DOHH2 (cell line): ENCODE data around the gene GLDC.

ENCODE experiments used
- CTCF ChIP-seq: fragments of 200-600 bp; sonication (generic); IDR thresholded peaks from one replicate; pipeline ENCODE4 v1.5.1; 2014; ENCODE audit warnings: antibody characterized with exemption, mild to moderate bottlenecking, low read depth, low read length; ENCODE audit not compliant: poor library complexity, severe bottlenecking
- EZH2phosphoT487 ChIP-seq: fragments of 200-600 bp; sonication (generic); IDR thresholded peaks from 2 replicates; pipeline ENCODE4 v1.6.1; 2017; ENCODE audit warnings: borderline replicate concordance, mild to moderate bottlenecking, antibody characterized with exemption, low read length, moderate library complexity, mixed read lengths

GRCh38 chr9:6686396-6686795, 40.9 kb upstream of the GLDC start:
- TF ChIP-seq CTCF (no peak), EZH2phosphoT487 (no peak)
